GM23338 (cell line): ENCODE measurements around the gene SNAP25.

Experiments
- CREB1 ChIP-seq: fragments of 250-450 bp; sonication (Bioruptor Pico); IDR thresholded peaks from 2 replicates; pipeline ENCODE4 v1.5.0; 2020; ENCODE audit warnings: low read depth, mild to moderate bottlenecking, moderate library complexity
- EZH2 ChIP-seq: fragments of 200-600 bp; sonication (generic); IDR thresholded peaks from one replicate; pipeline ENCODE4 v1.8.0; 2017; ENCODE audit warnings: antibody characterized with exemption, mild to moderate bottlenecking, low read depth; ENCODE audit not compliant: unreplicated experiment
- EZH2phosphoT487 ChIP-seq: fragments of 200-600 bp; sonication (generic); IDR thresholded peaks from one replicate; pipeline ENCODE4 v1.8.1; 2018; ENCODE audit warnings: antibody characterized with exemption; ENCODE audit not compliant: unreplicated experiment
- JUNB ChIP-seq: IDR thresholded peaks from one replicate; pipeline ENCODE4 v1.6.1; 2016; ENCODE audit warnings: antibody characterized with exemption; ENCODE audit not compliant: unreplicated experiment
- POLR2AphosphoS5 ChIP-seq: IDR thresholded peaks from 2 replicates; pipeline ENCODE4 v1.6.1; 2016; ENCODE audit warnings: antibody characterized with exemption, low read depth
- STAT1 ChIP-seq: IDR thresholded peaks from one replicate; pipeline ENCODE4 v1.6.1; 2016; ENCODE audit warnings: antibody characterized with exemption; ENCODE audit not compliant: unreplicated experiment
- TF ChIP-seq, protein P1 (sequence below), 2 experiments: fragments of 200-600 bp in 1 of 2; sonication (generic) in 1 of 2; conservative IDR thresholded peaks; 2 replicates each; pipeline versions ENCODE4 v1.5.1 to v1.6.1; 2016 to 2017; ENCODE audit warnings: antibody characterized with exemption in 2 of 2, low read depth in 2 of 2, mild to moderate bottlenecking in 2 of 2, moderate library complexity in 1 of 2
- TF ChIP-seq, protein P2 (sequence below): IDR thresholded peaks from one replicate; pipeline ENCODE4 v1.6.1; 2018; ENCODE audit warnings: antibody characterized with exemption; ENCODE audit not compliant: unreplicated experiment
- TF ChIP-seq, protein P3 (sequence below): IDR thresholded peaks from 2 replicates; pipeline ENCODE4 v1.6.1; 2016; ENCODE audit warnings: antibody characterized with exemption
- TF ChIP-seq, protein P4 (sequence below): fragments of 250-450 bp; sonication (Bioruptor Pico); IDR thresholded peaks from 2 replicates; pipeline ENCODE4 v1.5.0; 2020; ENCODE audit warnings: mild to moderate bottlenecking, moderate library complexity

DNA sequence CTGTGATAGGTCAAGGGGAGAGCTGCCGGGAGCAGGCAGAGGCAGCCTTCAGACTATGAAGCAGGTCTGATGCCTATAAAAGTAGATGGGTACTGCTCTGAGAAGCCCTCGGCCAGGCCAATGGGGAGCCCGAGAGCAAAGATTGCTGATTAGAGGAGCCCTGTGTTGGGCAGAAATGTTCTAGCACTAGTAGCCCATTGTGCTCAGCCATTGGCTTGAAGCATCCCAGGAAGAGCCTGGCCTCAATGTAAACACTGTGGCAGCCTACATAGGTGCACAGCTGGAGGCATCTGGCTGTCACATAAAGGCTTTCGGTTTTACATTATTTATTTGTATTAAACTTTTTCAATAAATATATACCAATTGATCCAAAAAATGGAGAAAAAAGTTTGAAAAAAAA is 67.7 kb downstream of the SNAP25 start:
- TF ChIP-seq, protein P1, sequence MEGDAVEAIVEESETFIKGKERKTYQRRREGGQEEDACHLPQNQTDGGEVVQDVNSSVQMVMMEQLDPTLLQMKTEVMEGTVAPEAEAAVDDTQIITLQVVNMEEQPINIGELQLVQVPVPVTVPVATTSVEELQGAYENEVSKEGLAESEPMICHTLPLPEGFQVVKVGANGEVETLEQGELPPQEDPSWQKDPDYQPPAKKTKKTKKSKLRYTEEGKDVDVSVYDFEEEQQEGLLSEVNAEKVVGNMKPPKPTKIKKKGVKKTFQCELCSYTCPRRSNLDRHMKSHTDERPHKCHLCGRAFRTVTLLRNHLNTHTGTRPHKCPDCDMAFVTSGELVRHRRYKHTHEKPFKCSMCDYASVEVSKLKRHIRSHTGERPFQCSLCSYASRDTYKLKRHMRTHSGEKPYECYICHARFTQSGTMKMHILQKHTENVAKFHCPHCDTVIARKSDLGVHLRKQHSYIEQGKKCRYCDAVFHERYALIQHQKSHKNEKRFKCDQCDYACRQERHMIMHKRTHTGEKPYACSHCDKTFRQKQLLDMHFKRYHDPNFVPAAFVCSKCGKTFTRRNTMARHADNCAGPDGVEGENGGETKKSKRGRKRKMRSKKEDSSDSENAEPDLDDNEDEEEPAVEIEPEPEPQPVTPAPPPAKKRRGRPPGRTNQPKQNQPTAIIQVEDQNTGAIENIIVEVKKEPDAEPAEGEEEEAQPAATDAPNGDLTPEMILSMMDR (conservative IDR thresholded peaks at IDR 0.05; ENCODE audit: low read depth in 2 of 2): no peak
- TF ChIP-seq EZH2: no peak
- TF ChIP-seq, protein P2, sequence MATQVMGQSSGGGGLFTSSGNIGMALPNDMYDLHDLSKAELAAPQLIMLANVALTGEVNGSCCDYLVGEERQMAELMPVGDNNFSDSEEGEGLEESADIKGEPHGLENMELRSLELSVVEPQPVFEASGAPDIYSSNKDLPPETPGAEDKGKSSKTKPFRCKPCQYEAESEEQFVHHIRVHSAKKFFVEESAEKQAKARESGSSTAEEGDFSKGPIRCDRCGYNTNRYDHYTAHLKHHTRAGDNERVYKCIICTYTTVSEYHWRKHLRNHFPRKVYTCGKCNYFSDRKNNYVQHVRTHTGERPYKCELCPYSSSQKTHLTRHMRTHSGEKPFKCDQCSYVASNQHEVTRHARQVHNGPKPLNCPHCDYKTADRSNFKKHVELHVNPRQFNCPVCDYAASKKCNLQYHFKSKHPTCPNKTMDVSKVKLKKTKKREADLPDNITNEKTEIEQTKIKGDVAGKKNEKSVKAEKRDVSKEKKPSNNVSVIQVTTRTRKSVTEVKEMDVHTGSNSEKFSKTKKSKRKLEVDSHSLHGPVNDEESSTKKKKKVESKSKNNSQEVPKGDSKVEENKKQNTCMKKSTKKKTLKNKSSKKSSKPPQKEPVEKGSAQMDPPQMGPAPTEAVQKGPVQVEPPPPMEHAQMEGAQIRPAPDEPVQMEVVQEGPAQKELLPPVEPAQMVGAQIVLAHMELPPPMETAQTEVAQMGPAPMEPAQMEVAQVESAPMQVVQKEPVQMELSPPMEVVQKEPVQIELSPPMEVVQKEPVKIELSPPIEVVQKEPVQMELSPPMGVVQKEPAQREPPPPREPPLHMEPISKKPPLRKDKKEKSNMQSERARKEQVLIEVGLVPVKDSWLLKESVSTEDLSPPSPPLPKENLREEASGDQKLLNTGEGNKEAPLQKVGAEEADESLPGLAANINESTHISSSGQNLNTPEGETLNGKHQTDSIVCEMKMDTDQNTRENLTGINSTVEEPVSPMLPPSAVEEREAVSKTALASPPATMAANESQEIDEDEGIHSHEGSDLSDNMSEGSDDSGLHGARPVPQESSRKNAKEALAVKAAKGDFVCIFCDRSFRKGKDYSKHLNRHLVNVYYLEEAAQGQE: no peak
- TF ChIP-seq POLR2AphosphoS5: no peak
- TF ChIP-seq EZH2phosphoT487: no peak
- no peak for TF ChIP-seq JUNB
- TF ChIP-seq, protein P3, sequence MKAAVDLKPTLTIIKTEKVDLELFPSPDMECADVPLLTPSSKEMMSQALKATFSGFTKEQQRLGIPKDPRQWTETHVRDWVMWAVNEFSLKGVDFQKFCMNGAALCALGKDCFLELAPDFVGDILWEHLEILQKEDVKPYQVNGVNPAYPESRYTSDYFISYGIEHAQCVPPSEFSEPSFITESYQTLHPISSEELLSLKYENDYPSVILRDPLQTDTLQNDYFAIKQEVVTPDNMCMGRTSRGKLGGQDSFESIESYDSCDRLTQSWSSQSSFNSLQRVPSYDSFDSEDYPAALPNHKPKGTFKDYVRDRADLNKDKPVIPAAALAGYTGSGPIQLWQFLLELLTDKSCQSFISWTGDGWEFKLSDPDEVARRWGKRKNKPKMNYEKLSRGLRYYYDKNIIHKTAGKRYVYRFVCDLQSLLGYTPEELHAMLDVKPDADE: no peak
- no peak for TF ChIP-seq STAT1
- TF ChIP-seq, protein P4, sequence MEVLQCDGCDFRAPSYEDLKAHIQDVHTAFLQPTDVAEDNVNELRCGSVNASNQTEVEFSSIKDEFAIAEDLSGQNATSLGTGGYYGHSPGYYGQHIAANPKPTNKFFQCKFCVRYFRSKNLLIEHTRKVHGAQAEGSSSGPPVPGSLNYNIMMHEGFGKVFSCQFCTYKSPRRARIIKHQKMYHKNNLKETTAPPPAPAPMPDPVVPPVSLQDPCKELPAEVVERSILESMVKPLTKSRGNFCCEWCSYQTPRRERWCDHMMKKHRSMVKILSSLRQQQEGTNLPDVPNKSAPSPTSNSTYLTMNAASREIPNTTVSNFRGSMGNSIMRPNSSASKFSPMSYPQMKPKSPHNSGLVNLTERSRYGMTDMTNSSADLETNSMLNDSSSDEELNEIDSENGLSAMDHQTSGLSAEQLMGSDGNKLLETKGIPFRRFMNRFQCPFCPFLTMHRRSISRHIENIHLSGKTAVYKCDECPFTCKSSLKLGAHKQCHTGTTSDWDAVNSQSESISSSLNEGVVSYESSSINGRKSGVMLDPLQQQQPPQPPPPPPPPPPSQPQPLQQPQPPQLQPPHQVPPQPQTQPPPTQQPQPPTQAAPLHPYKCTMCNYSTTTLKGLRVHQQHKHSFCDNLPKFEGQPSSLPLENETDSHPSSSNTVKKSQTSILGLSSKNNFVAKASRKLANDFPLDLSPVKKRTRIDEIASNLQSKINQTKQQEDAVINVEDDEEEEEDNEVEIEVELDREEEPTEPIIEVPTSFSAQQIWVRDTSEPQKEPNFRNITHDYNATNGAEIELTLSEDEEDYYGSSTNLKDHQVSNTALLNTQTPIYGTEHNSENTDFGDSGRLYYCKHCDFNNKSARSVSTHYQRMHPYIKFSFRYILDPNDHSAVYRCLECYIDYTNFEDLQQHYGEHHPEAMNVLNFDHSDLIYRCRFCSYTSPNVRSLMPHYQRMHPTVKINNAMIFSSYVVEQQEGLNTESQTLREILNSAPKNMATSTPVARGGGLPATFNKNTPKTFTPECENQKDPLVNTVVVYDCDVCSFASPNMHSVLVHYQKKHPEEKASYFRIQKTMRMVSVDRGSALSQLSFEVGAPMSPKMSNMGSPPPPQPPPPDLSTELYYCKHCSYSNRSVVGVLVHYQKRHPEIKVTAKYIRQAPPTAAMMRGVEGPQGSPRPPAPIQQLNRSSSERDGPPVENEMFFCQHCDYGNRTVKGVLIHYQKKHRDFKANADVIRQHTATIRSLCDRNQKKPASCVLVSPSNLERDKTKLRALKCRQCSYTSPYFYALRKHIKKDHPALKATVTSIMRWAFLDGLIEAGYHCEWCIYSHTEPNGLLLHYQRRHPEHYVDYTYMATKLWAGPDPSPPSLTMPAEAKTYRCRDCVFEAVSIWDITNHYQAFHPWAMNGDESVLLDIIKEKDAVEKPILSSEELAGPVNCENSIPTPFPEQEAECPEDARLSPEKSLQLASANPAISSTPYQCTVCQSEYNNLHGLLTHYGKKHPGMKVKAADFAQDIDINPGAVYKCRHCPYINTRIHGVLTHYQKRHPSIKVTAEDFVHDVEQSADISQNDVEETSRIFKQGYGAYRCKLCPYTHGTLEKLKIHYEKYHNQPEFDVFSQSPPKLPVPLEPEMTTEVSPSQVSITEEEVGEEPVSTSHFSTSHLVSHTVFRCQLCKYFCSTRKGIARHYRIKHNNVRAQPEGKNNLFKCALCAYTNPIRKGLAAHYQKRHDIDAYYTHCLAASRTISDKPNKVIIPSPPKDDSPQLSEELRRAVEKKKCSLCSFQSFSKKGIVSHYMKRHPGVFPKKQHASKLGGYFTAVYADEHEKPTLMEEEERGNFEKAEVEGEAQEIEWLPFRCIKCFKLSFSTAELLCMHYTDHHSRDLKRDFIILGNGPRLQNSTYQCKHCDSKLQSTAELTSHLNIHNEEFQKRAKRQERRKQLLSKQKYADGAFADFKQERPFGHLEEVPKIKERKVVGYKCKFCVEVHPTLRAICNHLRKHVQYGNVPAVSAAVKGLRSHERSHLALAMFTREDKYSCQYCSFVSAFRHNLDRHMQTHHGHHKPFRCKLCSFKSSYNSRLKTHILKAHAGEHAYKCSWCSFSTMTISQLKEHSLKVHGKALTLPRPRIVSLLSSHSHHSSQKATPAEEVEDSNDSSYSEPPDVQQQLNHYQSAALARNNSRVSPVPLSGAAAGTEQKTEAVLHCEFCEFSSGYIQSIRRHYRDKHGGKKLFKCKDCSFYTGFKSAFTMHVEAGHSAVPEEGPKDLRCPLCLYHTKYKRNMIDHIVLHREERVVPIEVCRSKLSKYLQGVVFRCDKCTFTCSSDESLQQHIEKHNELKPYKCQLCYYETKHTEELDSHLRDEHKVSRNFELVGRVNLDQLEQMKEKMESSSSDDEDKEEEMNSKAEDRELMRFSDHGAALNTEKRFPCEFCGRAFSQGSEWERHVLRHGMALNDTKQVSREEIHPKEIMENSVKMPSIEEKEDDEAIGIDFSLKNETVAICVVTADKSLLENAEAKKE (CRISPR knock-in tag): no peak
- TF ChIP-seq CREB1 (CRISPR knock-in tag): no peak
